Measurements from ENCODE around the gene CTNNA3. TPM values are rescaled to one million over a fixed set of nuclear protein-coding genes. Genes with fewer than 3 reads are reported as not detected.

Gene CTNNA3
- total RNA-seq, 1 donor from 2014 or later = 0.92 TPM

GRCh38 chr10:65903620-65904019 lies 1792.4 kb downstream of the CTNNA3 start:
- TF ChIP-seq CTCF (IDR thresholded peaks at IDR 0.05) = no peak
- no peaks in the 10 kb centered on the region for H3K9me3 Mint-ChIP-seq (ENCODE audit: low read depth)
- DNase-seq (ENCODE audit: low spot score) = no peak
- H3K27me3 Mint-ChIP-seq (ENCODE audit: low read depth) = no peaks in the 10 kb centered on the region
- peaks cover 17% of the 10 kb centered on the region for H3K4me1 Mint-ChIP-seq (ENCODE audit: low read depth)
- H3K36me3 Mint-ChIP-seq (ENCODE audit: low read depth) = no peaks in the 10 kb centered on the region
- H3K27ac Mint-ChIP-seq (ENCODE audit: unreplicated experiment) = no peak overlapping the region
- no peak overlapping the region for H3K4me3 Mint-ChIP-seq (ENCODE audit: unreplicated experiment)

- Mint-ChIP-seq H3K4me3 (ENCODE audit: unreplicated experiment) (no peak overlapping the region), H3K9me3 (ENCODE audit: low read depth) (no peaks in the 10 kb centered on the region), H3K4me1 (ENCODE audit: low read depth) (no peaks in the 10 kb centered on the region), H3K27me3 (ENCODE audit: low read depth) (peaks cover 5% of the 10 kb centered on the region), H3K36me3 (ENCODE audit: low read depth) (no peaks in the 10 kb centered on the region), H3K27ac (ENCODE audit: unreplicated experiment) (no peak overlapping the region)
- no peak for DNase-seq (ENCODE audit: low spot score)
- peak; percentile 21 for TF ChIP-seq CTCF (IDR thresholded peaks at IDR 0.05)
Observed at GRCh38 chr10:65900271-65900670, 1795.7 kb downstream of the CTNNA3 start.

- no peak for DNase-seq (ENCODE audit: low spot score)
- Mint-ChIP-seq H3K4me3 (ENCODE audit: unreplicated experiment) (no peak overlapping the region), H3K27ac (ENCODE audit: unreplicated experiment) (no peak overlapping the region), H3K4me1 (ENCODE audit: low read depth) (no peaks in the 10 kb centered on the region), H3K36me3 (ENCODE audit: low read depth) (no peaks in the 10 kb centered on the region), H3K27me3 (ENCODE audit: low read depth) (peaks cover 5% of the 10 kb centered on the region), H3K9me3 (ENCODE audit: low read depth) (no peaks in the 10 kb centered on the region)
- no peak for TF ChIP-seq CTCF (IDR thresholded peaks at IDR 0.05)
Observed at GRCh38 chr10:65898055-65898454, 1797.9 kb downstream of the CTNNA3 start.

- Mint-ChIP-seq H3K9me3 (ENCODE audit: low read depth) (no peaks in the 10 kb centered on the region), H3K4me3 (ENCODE audit: unreplicated experiment) (no peak overlapping the region), H3K27ac (ENCODE audit: unreplicated experiment) (no peak overlapping the region), H3K27me3 (ENCODE audit: low read depth) (peaks cover 5% of the 10 kb centered on the region), H3K36me3 (ENCODE audit: low read depth) (no peaks in the 10 kb centered on the region), H3K4me1 (ENCODE audit: low read depth) (no peaks in the 10 kb centered on the region)
- TF ChIP-seq CTCF (IDR thresholded peaks at IDR 0.05) = no peak
- no peak for DNase-seq (ENCODE audit: low spot score)
Observed at GRCh38 chr10:65894961-65895360, 1801.0 kb downstream of the CTNNA3 start.

- H3K4me3 Mint-ChIP-seq (ENCODE audit: unreplicated experiment) = no peak overlapping the region
- peaks cover 5% of the 10 kb centered on the region for H3K27me3 Mint-ChIP-seq (ENCODE audit: low read depth)
- H3K4me1 Mint-ChIP-seq (ENCODE audit: low read depth) = no peaks in the 10 kb centered on the region
- no peaks in the 10 kb centered on the region for H3K9me3 Mint-ChIP-seq (ENCODE audit: low read depth)
- no peak for TF ChIP-seq CTCF (IDR thresholded peaks at IDR 0.05)
- H3K36me3 Mint-ChIP-seq (ENCODE audit: low read depth) = no peaks in the 10 kb centered on the region
- no peak for DNase-seq (ENCODE audit: low spot score)
- no peak overlapping the region for H3K27ac Mint-ChIP-seq (ENCODE audit: unreplicated experiment)
Observed at GRCh38 chr10:65894379-65894778, 1801.6 kb downstream of the CTNNA3 start.
